GM12892 (cell line): Measurements from ENCODE around the gene GNAI3.

Source experiments
- POLR2A ChIP-seq: IDR thresholded peaks from 2 replicates; pipeline ENCODE4 v1.6.1; 2011; ENCODE audit warnings: low read depth, low read length, control low read depth
- POLR2AphosphoS5 ChIP-seq: IDR thresholded peaks from 2 replicates; pipeline ENCODE4 v1.6.1; 2011; ENCODE audit warnings: low read depth, low read length, control low read depth

GRCh38 chr1:109636201-109636952 lies 88.0 kb downstream of the GNAI3 start:
- TF ChIP-seq POLR2A (no peak), POLR2AphosphoS5 (no peak)
